Mucosa of stomach (tissue), 1 donor: ENCODE results near the gene JAM3.

Experiments used
- H3K27me3 ChIP-seq: one replicate; pipeline ENCODE4 v1.7.0; 2013; ENCODE audit warnings: mild to moderate bottlenecking, low read length; ENCODE audit not compliant: control insufficient read depth, insufficient read depth
- H3K36me3 ChIP-seq: one replicate; pipeline ENCODE4 v1.7.0; 2013; ENCODE audit warnings: low read length; ENCODE audit not compliant: control insufficient read depth, insufficient read depth
- H3K4me1 ChIP-seq: one replicate; pipeline ENCODE4 v1.7.0; 2013; ENCODE audit warnings: mild to moderate bottlenecking, low read length; ENCODE audit not compliant: control insufficient read depth, insufficient read depth
- H3K4me3 ChIP-seq: one replicate; pipeline ENCODE4 v1.7.0; 2013; ENCODE audit warnings: low read length
- H3K9ac ChIP-seq: one replicate; pipeline ENCODE4 v1.7.0; 2013; ENCODE audit warnings: mild to moderate bottlenecking, low read length, moderate library complexity
- H3K9me3 ChIP-seq: one replicate; pipeline ENCODE4 v1.7.0; 2013; ENCODE audit warnings: mild to moderate bottlenecking, low read length, moderate library complexity; ENCODE audit not compliant: control insufficient read depth
- donor health status: Pancreatic carcinoma.

JAM3 gene

DNA sequence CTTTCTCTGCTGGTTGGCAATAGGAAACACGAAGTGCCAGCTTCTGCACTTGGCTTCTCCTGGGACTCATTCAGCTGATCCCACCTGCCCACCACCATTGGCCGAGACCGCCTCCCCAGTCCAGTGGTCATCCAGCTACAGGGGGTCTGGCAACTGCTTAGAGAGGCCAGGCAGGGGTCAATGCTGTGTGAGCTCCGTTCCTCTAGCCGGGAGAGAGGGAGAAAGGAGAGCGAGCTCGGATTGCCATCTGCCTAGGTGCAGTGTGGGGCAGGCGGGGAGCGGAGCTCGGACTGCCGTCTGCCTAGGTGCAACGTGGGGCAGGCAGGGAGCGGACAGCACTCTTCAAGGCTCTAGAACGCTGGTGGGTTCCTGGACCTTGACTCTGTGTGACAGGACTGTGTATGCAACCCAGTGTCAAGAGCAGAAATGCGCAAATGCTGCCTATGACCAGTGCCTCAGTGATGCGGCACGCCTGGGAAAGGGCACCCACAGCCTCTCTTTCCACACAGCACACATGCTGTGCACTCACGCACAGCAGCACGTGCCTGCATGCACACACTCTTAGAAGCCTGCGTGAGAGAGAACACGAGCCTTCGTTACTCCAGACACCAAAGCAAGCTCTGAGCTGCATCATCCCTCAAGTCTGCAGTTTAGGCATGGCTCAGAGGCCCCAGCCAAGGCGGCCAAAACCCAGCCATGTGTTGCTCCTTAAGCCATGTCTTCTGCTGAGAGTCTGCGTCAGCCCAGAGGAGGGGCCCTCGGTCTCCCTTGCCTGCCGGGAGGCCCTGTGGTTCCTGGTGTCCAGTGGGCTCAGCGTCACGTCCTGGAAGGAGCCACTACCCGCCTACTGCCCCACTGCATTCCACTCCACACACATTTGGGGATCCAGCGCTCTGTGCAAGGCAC lies 26.8 kb upstream of the JAM3 start:
- Histone ChIP-seq H3K9ac (no peak overlapping the region), H3K36me3 (no peaks in the 10 kb centered on the region), H3K27me3 (peaks cover 7% of the 10 kb centered on the region), H3K4me1 (peaks cover 24% of the 10 kb centered on the region), H3K4me3 (no peak overlapping the region), H3K9me3 (no peaks in the 10 kb centered on the region)

DNA sequence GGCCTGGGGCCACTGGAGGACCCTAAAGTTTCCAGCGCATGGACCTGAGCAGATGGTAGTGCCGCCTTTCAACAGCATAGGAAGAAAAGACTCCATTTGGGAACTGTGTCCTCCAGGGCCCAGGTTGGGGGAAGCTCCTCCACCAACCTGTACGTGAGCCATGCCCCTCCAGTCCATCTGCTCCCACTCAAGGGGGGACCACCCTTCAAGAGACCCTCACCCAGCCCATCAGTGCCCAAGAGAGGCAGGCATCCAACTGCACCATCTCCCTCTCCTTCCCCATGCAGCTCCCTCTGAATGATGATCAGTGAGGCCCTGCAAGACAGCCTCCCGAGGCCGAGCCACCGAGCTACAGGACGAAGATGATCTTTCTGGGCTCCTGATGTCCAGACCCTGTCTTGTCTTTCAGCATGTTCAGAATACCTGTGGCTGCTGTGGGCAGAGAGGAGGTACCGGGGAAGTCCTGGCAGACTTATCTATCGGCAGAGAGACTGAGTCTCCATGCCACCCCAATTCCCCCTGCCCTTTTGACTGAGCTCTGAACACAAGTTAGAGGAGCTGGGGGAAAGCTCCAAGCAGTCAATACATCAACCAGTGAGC lies 25.0 kb upstream of the JAM3 start:
- H3K9me3 ChIP-seq = no peaks in the 10 kb centered on the region
- no peaks in the 10 kb centered on the region for H3K36me3 ChIP-seq
- H3K4me3 ChIP-seq = no peak overlapping the region
- H3K9ac ChIP-seq = no peak overlapping the region
- peaks cover 11% of the 10 kb centered on the region for H3K4me1 ChIP-seq
- H3K27me3 ChIP-seq = peaks cover 4% of the 10 kb centered on the region

DNA sequence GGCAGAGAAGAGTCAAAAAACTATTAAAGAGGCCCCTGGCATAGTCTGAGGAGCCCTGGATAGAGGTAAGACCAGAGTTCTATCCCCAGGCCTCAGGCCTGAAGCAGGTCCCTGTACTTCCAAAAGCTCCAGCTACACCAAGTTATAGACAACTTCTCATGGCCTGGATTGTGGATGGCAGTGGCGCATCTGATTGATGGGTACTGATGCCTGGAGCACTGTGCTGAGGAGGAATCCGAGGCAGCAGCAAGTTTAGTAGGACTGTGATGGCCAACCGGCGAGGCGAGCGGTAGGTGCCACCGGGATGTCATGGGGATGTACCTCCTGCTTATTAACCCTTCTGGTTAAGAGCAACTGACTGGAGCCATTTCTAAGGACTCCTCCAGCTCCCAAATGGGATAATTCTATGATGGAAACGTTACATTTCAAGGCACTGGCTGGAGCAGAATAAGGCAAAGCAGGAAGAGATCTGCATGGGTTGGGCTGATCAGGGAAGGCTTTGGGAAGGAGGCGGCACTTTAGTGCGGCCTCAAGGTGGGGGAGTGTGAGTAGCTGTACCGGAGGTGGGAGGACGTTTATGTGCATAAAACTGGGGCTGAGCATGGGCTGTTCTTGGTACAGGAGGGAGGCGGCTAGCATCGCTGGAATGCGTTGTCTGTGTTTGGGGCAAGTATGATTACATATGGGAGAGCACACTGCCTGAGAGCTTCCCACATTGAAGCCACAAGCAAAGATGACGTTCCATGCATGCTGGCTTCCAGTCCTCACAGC lies 24.2 kb upstream of the JAM3 start:
- H3K9me3 ChIP-seq = no peaks in the 10 kb centered on the region
- no peak overlapping the region for H3K4me3 ChIP-seq
- H3K36me3 ChIP-seq = no peaks in the 10 kb centered on the region
- peaks cover 3% of the 10 kb centered on the region for H3K27me3 ChIP-seq
- peaks cover 7% of the 10 kb centered on the region for H3K4me1 ChIP-seq
- no peak overlapping the region for H3K9ac ChIP-seq

DNA sequence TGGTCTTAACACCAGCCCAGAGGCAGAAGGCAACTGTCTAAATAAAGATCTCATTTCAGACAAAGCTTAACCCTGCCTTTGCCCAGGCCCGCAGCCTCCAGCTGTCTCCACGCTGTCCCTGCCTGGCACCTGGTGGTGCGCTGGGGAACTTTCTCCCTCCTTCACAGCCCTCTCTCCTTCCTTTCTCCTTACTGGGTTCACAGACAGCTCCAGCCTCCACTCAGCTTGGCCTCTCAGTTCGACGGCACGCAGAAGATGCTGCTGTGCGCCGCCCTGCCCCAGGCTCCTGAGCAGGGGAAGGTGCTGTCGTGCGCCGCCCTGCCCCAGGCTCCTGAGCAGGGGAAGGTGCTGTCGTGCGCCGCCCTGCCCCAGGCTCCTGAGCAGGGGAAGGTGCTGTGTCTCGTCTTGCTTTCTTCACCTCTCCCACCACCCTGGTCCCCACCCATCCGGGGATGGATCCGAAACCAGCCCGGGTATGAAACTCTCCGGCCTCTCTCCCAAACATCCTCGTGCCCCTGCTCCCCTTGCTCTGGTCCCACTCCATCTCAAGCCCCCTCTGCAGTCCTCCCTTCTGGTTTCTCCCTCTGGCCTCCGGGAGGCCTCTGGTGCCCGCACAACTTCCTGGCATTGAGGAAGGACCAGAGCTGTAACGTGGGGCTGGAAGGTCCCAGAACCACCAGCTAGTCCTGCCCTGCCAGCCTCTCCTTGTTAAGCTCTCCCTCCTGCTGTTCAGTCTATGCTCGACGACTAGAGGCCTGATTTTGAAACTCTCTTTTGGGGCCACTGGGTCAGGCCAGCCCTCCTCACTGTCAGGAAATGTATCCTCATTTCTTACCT lies 22.9 kb upstream of the JAM3 start:
- H3K9me3 ChIP-seq = no peaks in the 10 kb centered on the region
- H3K4me1 ChIP-seq = peaks cover 12% of the 10 kb centered on the region
- H3K36me3 ChIP-seq = no peaks in the 10 kb centered on the region
- H3K9ac ChIP-seq = no peak overlapping the region
- no peak overlapping the region for H3K4me3 ChIP-seq
- H3K27me3 ChIP-seq = peaks cover 9% of the 10 kb centered on the region

DNA sequence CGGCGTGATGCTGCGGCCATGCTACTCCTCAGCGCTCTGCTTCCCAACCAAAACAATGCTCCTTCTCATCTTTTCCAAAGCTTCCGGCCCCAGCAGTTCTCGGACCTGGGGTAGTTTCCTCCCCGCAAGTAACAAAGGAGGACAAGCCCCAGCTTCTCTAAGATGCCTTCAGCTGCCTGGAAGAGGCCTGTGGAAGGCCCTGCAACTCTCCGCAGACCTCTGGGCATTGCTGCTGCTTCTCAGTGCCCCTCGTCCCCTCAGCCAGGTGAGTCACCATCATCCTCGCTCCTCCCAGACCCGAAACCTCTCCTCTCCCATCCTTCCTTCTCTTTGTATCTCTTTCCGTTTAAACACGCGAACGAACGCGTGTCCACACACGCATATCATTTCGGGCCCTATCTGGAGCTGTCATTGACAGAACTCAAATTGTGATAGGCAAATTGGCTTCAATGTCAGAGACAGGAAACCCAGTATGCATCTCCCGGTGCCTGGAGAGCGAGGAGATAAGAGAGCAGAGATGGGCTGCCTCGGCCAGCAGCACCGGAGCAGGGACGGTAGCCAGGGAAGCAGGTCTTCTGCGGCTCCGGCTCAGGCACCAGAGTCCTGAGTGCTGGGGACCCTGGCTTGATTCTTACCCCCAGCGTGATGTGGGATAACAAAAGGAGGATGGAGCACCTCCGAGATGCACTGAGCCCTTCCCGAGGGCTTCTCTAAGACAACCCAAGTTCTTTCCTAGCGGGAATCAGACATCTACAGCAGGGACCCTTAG lies 22.0 kb upstream of the JAM3 start:
- peaks cover 6% of the 10 kb centered on the region for H3K4me1 ChIP-seq
- peaks cover 9% of the 10 kb centered on the region for H3K27me3 ChIP-seq
- no peaks in the 10 kb centered on the region for H3K9me3 ChIP-seq
- H3K36me3 ChIP-seq = no peaks in the 10 kb centered on the region
- H3K9ac ChIP-seq = peak overlapping the region; percentile 34
- H3K4me3 ChIP-seq = no peak overlapping the region

DNA sequence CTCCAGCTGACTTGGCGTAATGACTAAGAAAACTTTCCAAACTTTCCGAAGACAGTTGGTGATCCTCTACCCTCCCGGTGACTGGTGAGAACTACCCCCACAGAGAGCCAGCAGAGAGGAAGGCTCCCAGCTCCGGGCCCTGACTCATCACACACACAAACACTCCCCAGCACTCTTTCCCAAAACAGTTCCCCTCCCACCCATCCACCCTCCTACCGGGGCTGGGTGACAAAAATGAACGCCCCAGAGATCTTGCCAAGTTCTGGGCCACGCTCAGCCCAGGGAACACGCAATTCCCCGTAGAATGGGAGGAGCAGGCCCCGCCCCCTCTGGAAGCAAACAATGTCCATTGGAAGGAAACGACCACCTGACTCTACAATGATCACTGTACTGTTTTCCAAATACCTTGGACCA lies 21.3 kb upstream of the JAM3 start:
- no peak overlapping the region for H3K4me3 ChIP-seq

DNA sequence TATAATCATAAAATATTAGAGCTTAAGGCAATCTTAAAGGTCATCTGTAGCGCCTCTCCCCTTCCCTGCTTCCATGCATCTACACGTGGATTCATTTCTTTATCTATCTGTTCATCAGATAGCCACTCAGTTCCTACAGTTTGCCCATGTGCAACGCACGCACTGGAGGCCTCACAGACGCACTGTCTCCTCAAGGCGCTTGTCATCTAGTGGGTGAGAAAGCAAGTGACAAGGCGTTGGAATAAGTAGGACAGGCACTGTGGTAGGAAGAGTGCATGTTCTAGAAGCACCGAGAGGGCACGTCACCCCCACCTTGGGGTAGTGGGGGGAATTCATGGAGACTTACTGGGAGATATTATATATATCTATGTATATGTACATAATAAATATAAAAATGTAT lies 20.8 kb upstream of the JAM3 start:
- Histone ChIP-seq H3K9me3 (no peaks in the 10 kb centered on the region), H3K9ac (no peak overlapping the region), H3K27me3 (peaks cover 9% of the 10 kb centered on the region), H3K4me3 (no peak overlapping the region), H3K36me3 (no peaks in the 10 kb centered on the region), H3K4me1 (peaks cover 13% of the 10 kb centered on the region)

More for the DNA sequence above, 21.3 kb upstream of the JAM3 start:
- Histone ChIP-seq H3K36me3 (no peaks in the 10 kb centered on the region), H3K27me3 (peaks cover 9% of the 10 kb centered on the region), H3K9me3 (no peaks in the 10 kb centered on the region), H3K9ac (peak overlapping the region; percentile 34), H3K4me1 (peaks cover 8% of the 10 kb centered on the region)

DNA sequence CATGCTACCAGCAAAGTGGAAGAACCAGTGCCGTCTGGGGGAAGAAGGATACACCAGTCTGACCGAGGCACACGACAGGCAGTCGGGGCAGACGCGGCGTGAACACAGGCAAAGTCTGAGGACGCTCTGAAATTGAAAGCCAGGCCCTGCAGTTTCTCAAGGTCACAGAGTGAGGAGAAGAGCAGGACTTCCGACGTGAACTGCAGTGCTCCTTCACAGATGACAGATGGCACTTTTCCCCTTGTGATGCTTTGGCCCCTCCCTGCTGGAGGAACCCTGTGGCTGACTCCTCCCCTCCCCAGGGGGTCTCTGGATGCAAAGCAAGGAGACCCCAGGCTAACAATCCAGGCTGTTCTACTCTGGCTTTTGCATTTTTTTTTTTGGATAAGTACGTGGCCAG lies 19.6 kb upstream of the JAM3 start:
- H3K9ac ChIP-seq = no peak overlapping the region
- peaks cover 15% of the 10 kb centered on the region for H3K4me1 ChIP-seq
- no peak overlapping the region for H3K4me3 ChIP-seq
- H3K27me3 ChIP-seq = peaks cover 9% of the 10 kb centered on the region
- H3K36me3 ChIP-seq = no peaks in the 10 kb centered on the region
- H3K9me3 ChIP-seq = no peaks in the 10 kb centered on the region

DNA sequence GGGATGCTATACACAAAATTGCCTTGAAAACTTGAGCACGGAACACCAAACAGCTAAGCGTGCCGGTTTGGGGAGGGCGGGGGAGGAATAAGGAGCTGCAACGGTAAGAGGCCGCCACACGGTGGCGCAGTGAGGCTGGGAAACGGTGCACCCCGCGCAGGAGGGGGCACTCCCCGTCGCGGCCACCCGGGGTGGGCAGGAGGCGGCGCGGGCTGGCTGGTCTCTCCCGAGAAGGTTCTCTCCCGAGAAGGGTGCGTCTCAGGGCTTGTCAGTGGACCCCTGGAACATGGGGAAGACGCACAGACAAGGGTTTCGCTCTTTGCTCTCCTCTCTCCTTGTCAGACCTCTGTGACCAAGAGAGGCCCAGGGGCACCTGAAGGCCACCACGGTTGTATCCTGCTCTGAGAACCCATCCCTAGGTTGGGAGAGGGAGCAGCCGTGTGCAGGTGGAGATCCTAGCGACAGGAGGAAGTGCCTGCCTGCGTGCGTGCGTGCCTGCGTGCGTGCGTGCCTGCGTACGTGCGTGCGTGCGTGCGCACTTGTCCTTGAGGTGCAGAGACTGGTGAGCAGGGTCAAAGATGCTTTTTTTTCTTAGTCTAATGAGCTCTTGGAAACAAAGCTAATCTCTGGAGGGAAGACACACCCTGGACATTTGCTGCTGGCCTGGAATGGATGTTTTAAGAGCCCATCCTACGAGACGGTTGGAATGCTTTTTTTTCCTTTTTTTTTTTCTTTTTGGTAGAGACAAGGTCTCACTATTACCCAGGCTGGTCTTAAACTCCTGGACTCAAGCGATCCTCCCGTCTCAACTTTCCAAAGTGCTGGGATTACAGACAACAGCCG lies 18.1 kb upstream of the JAM3 start:
- Histone ChIP-seq H3K9ac (peak overlapping the region; percentile 51), H3K4me3 (peak overlapping the region; percentile 50), H3K36me3 (no peaks in the 10 kb centered on the region), H3K4me1 (peaks cover 15% of the 10 kb centered on the region), H3K9me3 (no peaks in the 10 kb centered on the region), H3K27me3 (peaks cover 7% of the 10 kb centered on the region)

DNA sequence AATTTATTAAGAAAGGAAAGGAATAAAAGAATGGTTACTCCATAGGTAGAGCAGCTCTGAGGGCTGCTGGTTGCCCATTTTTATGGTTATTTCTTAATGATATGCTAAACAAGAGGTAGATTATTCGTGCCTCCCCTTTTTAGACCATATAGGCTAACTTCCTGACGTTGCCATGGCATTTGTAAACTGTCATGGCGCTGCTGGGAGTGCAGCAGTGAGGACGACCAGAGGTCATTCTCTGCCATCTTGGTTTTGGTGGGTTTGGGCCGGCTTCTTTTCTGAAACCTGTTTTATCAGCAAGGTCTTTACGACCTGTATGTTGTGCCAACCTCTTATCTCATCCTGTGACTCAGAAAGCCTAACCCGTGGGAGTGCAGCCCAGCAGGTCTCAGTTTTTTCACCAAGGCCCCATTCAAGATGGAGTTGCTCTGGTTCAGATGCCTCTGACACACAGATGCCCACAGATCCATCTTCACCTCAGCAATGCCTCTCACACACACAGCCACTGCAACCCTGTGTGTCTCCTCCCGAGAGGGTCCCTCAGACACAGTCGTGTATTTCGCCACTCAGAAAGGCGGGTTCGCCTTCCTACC lies 16.4 kb upstream of the JAM3 start:
- Histone ChIP-seq H3K4me3 (no peak overlapping the region), H3K9ac (no peak overlapping the region), H3K9me3 (no peaks in the 10 kb centered on the region), H3K36me3 (no peaks in the 10 kb centered on the region), H3K27me3 (peaks cover 7% of the 10 kb centered on the region), H3K4me1 (peaks cover 15% of the 10 kb centered on the region)
